IMR-90 (cell line): ENCODE results near the gene NAB2. TPM values are rescaled to one million over a fixed set of nuclear protein-coding genes. Genes with fewer than 3 reads are reported as not detected.
A peak's percentile ranks its signal among the peaks of the same experiment; 100 is the strongest.

ENCODE experiments used
- ATAC-seq: fragments of 200-7000 bp; cut with Tn5 transposase; 2 replicates; pipeline ENCODE4 v1.9.1; 2020; ENCODE audit warnings: low read depth, mild to moderate bottlenecking, moderate library complexity
- BruUV-seq: library from RNA; stranded (reverse); fragments of 400-500 nt; replicated peaks from 2 replicates; lab custom pipeline; 2021; lab: Mats Ljungman, UMichigan
- CTCF ChIA-PET: fragments of 300-600 bp; formaldehyde crosslinking; extraction: SDS; loops from one replicate; lab custom pipeline; 2021; ENCODE audit warnings: antibody characterized with exemption; lab: Yijun Ruan, JAX
- POLR2A ChIA-PET: fragments of 300-600 bp; sonication (Branson Sonifier 250); formaldehyde crosslinking; loops from one replicate; lab custom pipeline; 2022; ENCODE audit warnings: antibody characterized with exemption; ENCODE audit not compliant: unreplicated experiment; lab: Charles Lee
- DNase-seq: peaks from one replicate; pipeline ENCODE4 v3.0.0; 2013
- H2AFZ ChIP-seq: replicated peaks from 2 replicates; pipeline ENCODE3; 2013; ENCODE audit warnings: low read length, mild to moderate bottlenecking; ENCODE audit not compliant: poor library complexity
- H2AK5ac ChIP-seq: 2 replicates; pipeline ENCODE4 v1.6.1; 2013; ENCODE audit warnings: low read depth, low read length, inconsistent platforms
- H2AK9ac ChIP-seq: replicated peaks from 2 replicates; pipeline ENCODE3; 2013; ENCODE audit warnings: mild to moderate bottlenecking, low read depth, low read length, moderate library complexity; ENCODE audit not compliant: poor library complexity
- H2BK120ac ChIP-seq: 2 replicates; pipeline ENCODE4 v1.6.1; 2013; ENCODE audit warnings: low read depth, low read length, inconsistent platforms
- H2BK15ac ChIP-seq: 3 replicates; pipeline ENCODE4 v1.6.1; 2013; ENCODE audit warnings: low read depth, low read length, inconsistent platforms
- H2BK20ac ChIP-seq: 2 replicates; pipeline ENCODE4 v1.6.1; 2013; ENCODE audit warnings: low read depth, mild to moderate bottlenecking, inconsistent platforms, low read length, moderate library complexity
- H2BK5ac ChIP-seq: 2 replicates; pipeline ENCODE4 v1.6.1; 2013; ENCODE audit warnings: mild to moderate bottlenecking, low read depth, low read length, inconsistent platforms; ENCODE audit not compliant: poor library complexity, severe bottlenecking
- H3K14ac ChIP-seq: replicated peaks from 2 replicates; pipeline ENCODE4 v1.6.1; 2013; ENCODE audit warnings: low read depth, low read length, inconsistent platforms
- H3K18ac ChIP-seq: 2 replicates; pipeline ENCODE4 v1.6.1; 2013; ENCODE audit warnings: low read depth, low read length, control low read depth
- H3K23ac ChIP-seq: 2 replicates; pipeline ENCODE4 v1.6.1; 2013; ENCODE audit warnings: low read depth, low read length, inconsistent platforms
- H3K27ac ChIP-seq: 2 replicates; pipeline ENCODE4 v1.5.1; 2013; ENCODE audit warnings: mild to moderate bottlenecking, control low read depth, low read length; ENCODE audit not compliant: insufficient read depth
- H3K27me3 ChIP-seq: 2 replicates; pipeline ENCODE4 v1.6.1; 2013; ENCODE audit warnings: low read length; ENCODE audit not compliant: control insufficient read depth, insufficient read depth
- H3K36me3 ChIP-seq: 2 replicates; pipeline ENCODE4 v1.6.1; 2013; ENCODE audit warnings: low read length, mixed read lengths; ENCODE audit not compliant: control insufficient read depth, insufficient read depth
- H3K4ac ChIP-seq: 2 replicates; pipeline ENCODE4 v1.6.1; 2013; ENCODE audit warnings: low read depth, low read length, inconsistent platforms
- H3K4me1 ChIP-seq: 2 replicates; pipeline ENCODE4 v1.6.1; 2013; ENCODE audit warnings: low read length, mixed read lengths; ENCODE audit not compliant: control insufficient read depth, insufficient read depth
- H3K4me2 ChIP-seq: 2 replicates; pipeline ENCODE4 v1.6.1; 2013; ENCODE audit warnings: low read depth, mild to moderate bottlenecking, control low read depth, low read length, moderate library complexity
- H3K4me3 ChIP-seq: 2 replicates; pipeline ENCODE4 v1.5.1; 2013; ENCODE audit warnings: low read depth, mild to moderate bottlenecking, control low read depth, low read length, moderate library complexity; ENCODE audit not compliant: insufficient read depth
- H3K56ac ChIP-seq: 2 replicates; pipeline ENCODE4 v1.6.1; 2013; ENCODE audit warnings: low read length, inconsistent platforms; ENCODE audit not compliant: insufficient read depth; ENCODE audit errors: extremely low read depth
- H3K79me1 ChIP-seq, 2 experiments: 2 replicates each; pipeline ENCODE4 v1.6.1; 2013; ENCODE audit warnings: low read length in 2 of 2, inconsistent platforms in 1 of 2, low read depth in 1 of 2
- H3K9ac ChIP-seq: 2 replicates; pipeline ENCODE4 v1.6.1; 2013; ENCODE audit warnings: low read depth, low read length, control low read depth
- H3K9me1 ChIP-seq: 2 replicates; pipeline ENCODE4 v1.6.1; 2013; ENCODE audit warnings: low read length, inconsistent platforms; ENCODE audit not compliant: insufficient read depth
- H3K9me3 ChIP-seq: 2 replicates; pipeline ENCODE4 v1.6.1; 2013; ENCODE audit warnings: low read length; ENCODE audit not compliant: control insufficient read depth, insufficient read depth
- H4K20me1 ChIP-seq: 2 replicates; pipeline ENCODE4 v1.6.1; 2013; ENCODE audit warnings: low read length, inconsistent platforms; ENCODE audit not compliant: insufficient read depth
- H4K5ac ChIP-seq: 2 replicates; pipeline ENCODE4 v1.6.1; 2013; ENCODE audit warnings: mild to moderate bottlenecking, low read depth, low read length, control low read depth
- H4K8ac ChIP-seq, 2 experiments: 2 replicates each; pipeline ENCODE4 v1.6.1; 2013; ENCODE audit warnings: low read depth in 2 of 2, low read length in 2 of 2, control low read depth in 1 of 2, inconsistent platforms in 1 of 2
- H4K91ac ChIP-seq: 2 replicates; pipeline ENCODE4 v1.6.1; 2013; ENCODE audit warnings: low read depth, low read length, inconsistent platforms; ENCODE audit not compliant: insufficient read depth
- CEBPB ChIP-seq: IDR thresholded peaks from 2 replicates; pipeline ENCODE4 v1.6.1; 2012; ENCODE audit warnings: low read depth, low read length, improper control_type of control experiment
- CHD1 ChIP-seq: IDR thresholded peaks from 2 replicates; pipeline ENCODE4 v1.6.1; 2012; ENCODE audit warnings: low read depth, low read length, improper control_type of control experiment
- MAFK ChIP-seq: IDR thresholded peaks from 2 replicates; pipeline ENCODE4 v1.6.1; 2012; ENCODE audit warnings: low read depth, low read length, improper control_type of control experiment
- MAZ ChIP-seq: IDR thresholded peaks from 2 replicates; pipeline ENCODE4 v1.6.1; 2012; ENCODE audit warnings: low read depth, mild to moderate bottlenecking, low read length, improper control_type of control experiment, moderate library complexity, borderline replicate concordance
- WGBS, 2 experiments: methylation state at CpG; one replicate each; pipeline versions ENCODE4 v1.1.5 to v1.1.7; 2013; ENCODE audit warnings: missing lambda C conversion rate in 2 of 2; ENCODE audit not compliant: insufficient read length in 1 of 2; ENCODE audit errors: extremely low coverage in 2 of 2; 5-methylcytosine and 5-hydroxymethylcytosine counted together
- dilution Hi-C: fragments of 300-500 bp; cut with HindIII; formaldehyde crosslinking; loops from one replicate; pipeline ENCODE4 v1.14.3; 2018; ENCODE audit warnings: low sequenced_read_pairs; ENCODE audit not compliant: unreplicated experiment
- in situ Hi-C: fragments of 300-500 bp; cut with MboI; formaldehyde crosslinking; loops from 3 replicates; pipeline ENCODE4 v1.14.3; 2019; ENCODE audit warnings: low sequenced_read_pairs, inconsistent platforms, mixed read lengths
- intact Hi-C: fragments of 100-400 bp; cut with micrococcal nuclease; formaldehyde crosslinking; loops from 2 replicates; pipeline ENCODE4 v1.10.0; 2022
- polyA plus RNA-seq, 3 experiments: library from polyadenylated mRNA; depleted of rRNA; stranded (reverse); fragments of >200 nt; gene quantifications; 2 replicates each; pipeline ENCODE4 v1.2.3, GENCODE V29; 2012; ENCODE audit warnings: low replicate concordance in 1 of 3
- total RNA-seq: library from RNA; depleted of rRNA; stranded (reverse); fragments of >200 nt; gene quantifications from 2 replicates; pipeline ENCODE4 v1.2.3, GENCODE V29; 2012
- TF ChIP-seq, protein P1 (sequence below): fragments of 150-350 bp; IDR thresholded peaks from 2 replicates; pipeline ENCODE4 v1.6.1; 2016; ENCODE audit warnings: low read depth, mild to moderate bottlenecking, low read length, moderate library complexity, borderline replicate concordance

The NAB2 gene
- total and polyA plus RNA-seq, 2 of the 4 experiments (the other 2 are of a cell fraction): 65.1 to 68.8 TPM

DNA sequence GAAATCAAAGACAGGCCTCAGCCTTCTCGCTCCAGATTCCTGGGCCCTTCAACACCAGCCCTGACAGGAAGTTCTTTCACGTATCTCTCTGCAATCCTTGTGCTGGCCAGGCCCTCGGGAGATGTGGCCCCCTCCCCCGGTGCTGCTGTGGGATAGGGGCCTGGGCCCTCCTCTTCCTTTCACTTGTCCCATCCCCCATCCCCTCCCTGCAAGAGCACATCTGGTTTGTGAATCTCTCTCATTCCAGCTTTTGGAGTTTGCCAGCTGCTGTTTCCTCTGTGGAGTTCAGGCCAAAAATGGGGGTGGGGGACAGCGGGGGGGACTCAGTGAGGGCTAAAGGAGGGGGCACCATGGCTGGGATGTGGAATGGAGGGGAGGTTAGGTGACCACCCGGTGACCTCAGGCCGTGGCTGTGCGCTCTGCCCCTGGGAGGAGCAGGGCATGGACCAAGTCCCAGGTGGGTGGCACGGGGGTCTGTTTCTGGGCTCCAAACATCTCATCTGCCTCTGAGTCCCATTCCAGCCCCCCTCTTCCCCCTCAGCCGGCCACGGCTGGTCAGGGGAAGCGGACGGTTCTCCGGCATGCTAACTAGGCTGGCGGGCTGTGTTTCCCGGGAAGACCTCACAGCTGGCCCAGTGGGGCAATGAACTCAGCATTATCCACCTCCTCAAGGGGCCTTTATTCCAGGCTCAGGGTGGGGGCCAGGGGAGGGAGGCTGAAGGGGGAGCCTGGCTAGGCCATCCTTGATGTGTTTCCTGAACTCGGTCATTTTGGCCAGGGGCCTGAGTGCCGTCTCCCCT is 46.8 kb downstream of the NAB2 start:
- intact Hi-C loops (no loop called here), in situ Hi-C loops (no loop called here), dilution Hi-C loops (no loop called here)
- peak overlapping the region; percentile 0 for H2AFZ ChIP-seq
- H3K9me3 ChIP-seq: no peaks in the 10 kb centered on the region
- H2BK15ac ChIP-seq: no peak overlapping the region
- no peak overlapping the region for H3K4me3 ChIP-seq
- peaks cover 46% of the 10 kb centered on the region for H3K36me3 ChIP-seq
- peak overlapping the region; percentile 73 for H2AK9ac ChIP-seq
- peaks cover 71% of the 10 kb centered on the region for H3K4me1 ChIP-seq
- 0 out of 2 replicates have a peak overlapping the region, but pooled peaks have one; percentile 0 for H2BK20ac ChIP-seq
- DNase-seq: peak; percentile 52
- H4K91ac ChIP-seq: no peak overlapping the region
- H3K79me1 ChIP-seq: peaks cover 49 to 95% of the 10 kb centered on the region in 2 experiments
- TF ChIP-seq MAFK (no peak), CHD1 (no peak), CEBPB (no peak), MAZ (peak; percentile 48; the same call in 1 of the 2 replicates)
- TF ChIP-seq, protein P1, sequence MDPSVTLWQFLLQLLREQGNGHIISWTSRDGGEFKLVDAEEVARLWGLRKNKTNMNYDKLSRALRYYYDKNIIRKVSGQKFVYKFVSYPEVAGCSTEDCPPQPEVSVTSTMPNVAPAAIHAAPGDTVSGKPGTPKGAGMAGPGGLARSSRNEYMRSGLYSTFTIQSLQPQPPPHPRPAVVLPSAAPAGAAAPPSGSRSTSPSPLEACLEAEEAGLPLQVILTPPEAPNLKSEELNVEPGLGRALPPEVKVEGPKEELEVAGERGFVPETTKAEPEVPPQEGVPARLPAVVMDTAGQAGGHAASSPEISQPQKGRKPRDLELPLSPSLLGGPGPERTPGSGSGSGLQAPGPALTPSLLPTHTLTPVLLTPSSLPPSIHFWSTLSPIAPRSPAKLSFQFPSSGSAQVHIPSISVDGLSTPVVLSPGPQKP: no peak
- peak overlapping the region; percentile 77 for H3K27ac ChIP-seq
- no peak overlapping the region for H3K56ac ChIP-seq
- CTCF ChIA-PET: no interaction called here
- peak; percentile 21 for ATAC-seq
- H3K4ac ChIP-seq: peak overlapping the region; percentile 77
- H3K9me1 ChIP-seq: peaks cover 47% of the 10 kb centered on the region
- H2BK5ac ChIP-seq: peak overlapping the region; percentile 69
- no peak overlapping the region; the same call in 1 of the 2 replicates for H4K5ac ChIP-seq
- H3K27me3 ChIP-seq: no peaks in the 10 kb centered on the region
- peak overlapping the region in 1 of 2 experiments; percentile 77; a peak in 2 of 4 replicates for H4K8ac ChIP-seq
- BruUV-seq: no TSS peak
- H3K23ac ChIP-seq: peak overlapping the region; percentile 36; the same call in 1 of the 2 replicates
- peak overlapping the region; percentile 55 for H2BK120ac ChIP-seq
- H3K14ac ChIP-seq: peak overlapping the region; percentile 57
- peak overlapping the region; percentile 49 for H3K9ac ChIP-seq
- peak overlapping the region; percentile 87; the same call in 1 of the 2 replicates for H2AK5ac ChIP-seq
- WGBS, 2 experiments: 0% methylated on average over 2 of the region's 18 CpGs; no CpG with 5 or more reads in 1 of the 2 experiments
- POLR2A ChIA-PET: interaction anchor here (0.6 to 1.0 kb wide), 3 partner anchors 11 to 1436 kb away, joined by 4 to 5 read pairs (median 5); partner anchors contain the start of gene STAT6
- no peak overlapping the region; the same call in 1 of the 2 replicates for H3K18ac ChIP-seq
- peaks cover 94% of the 10 kb centered on the region for H4K20me1 ChIP-seq
- peak overlapping the region; percentile 48; the same call in 1 of the 2 replicates for H3K4me2 ChIP-seq
